Measurements from ENCODE around the gene TBC1D2. TPM values are rescaled to one million over a fixed set of nuclear protein-coding genes. Genes with fewer than 3 reads are reported as not detected.

Gene TBC1D2
- total and polyA plus RNA-seq, 2 of the 4 experiments (the other 2 are of a cell fraction): 36.9 to 62.7 TPM

DNA sequence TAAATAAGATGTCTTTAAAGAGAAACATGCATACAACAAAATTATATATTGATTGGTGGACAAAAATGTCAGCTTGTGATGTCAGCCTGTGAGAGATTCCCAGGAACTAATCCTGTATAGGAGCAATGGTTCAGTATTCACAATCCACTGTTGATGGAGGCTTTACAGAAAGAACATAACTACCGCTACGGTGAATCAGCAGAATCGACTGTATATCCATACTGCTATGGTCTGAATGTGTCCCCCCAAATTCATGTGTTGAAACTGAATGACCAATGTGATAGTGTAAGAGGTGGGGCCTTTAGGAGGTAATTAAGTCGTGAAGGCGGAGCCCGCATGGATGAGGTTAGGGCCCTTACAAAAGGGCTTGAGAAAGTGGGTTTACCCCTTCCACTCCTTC is 40.4 kb upstream of the TBC1D2 start:
- H4K8ac ChIP-seq (ENCODE audit: low read depth in 2 of 2, low read length in 2 of 2): no peak overlapping the region
- H3K4me2 ChIP-seq (ENCODE audit: low read depth, low read length): no peak overlapping the region
- dilution Hi-C loops (cut with HindIII; ENCODE audit: low sequenced_read_pairs, unreplicated experiment): no loop called here
- intact Hi-C loops (cut with micrococcal nuclease): no loop called here
- ATAC-seq (ENCODE audit: low read depth): no peak
- no peaks in the 10 kb centered on the region for H3K27me3 ChIP-seq (ENCODE audit: control insufficient read depth, insufficient read depth, low read length)
- no peaks in the 10 kb centered on the region for H3K79me1 ChIP-seq (ENCODE audit: low read depth in 1 of 2, low read length in 2 of 2)
- no peak overlapping the region for H2BK20ac ChIP-seq (ENCODE audit: low read depth, low read length)
- H3K56ac ChIP-seq (ENCODE audit: extremely low read depth, insufficient read depth, low read length): no peak overlapping the region
- H3K4me1 ChIP-seq (ENCODE audit: control insufficient read depth, insufficient read depth, low read length): no peaks in the 10 kb centered on the region
- no peak overlapping the region for H3K14ac ChIP-seq (replicated peaks; ENCODE audit: low read depth, low read length)
- WGBS, 2 experiments (ENCODE audit: extremely low coverage in 2 of 2, insufficient read length in 1 of 2): 89% methylated on average over 3 of the region's 6 CpGs; no CpG with 5 or more reads in 1 of the 2 experiments
- ChIA-PET POLR2A (ENCODE audit: unreplicated experiment) (no interaction called here), CTCF (no interaction called here)
- no peaks in the 10 kb centered on the region for H3K9me3 ChIP-seq (ENCODE audit: control insufficient read depth, insufficient read depth, low read length)
- no peak overlapping the region for H3K23ac ChIP-seq (ENCODE audit: low read depth, low read length)
- no peaks in the 10 kb centered on the region for H3K9me1 ChIP-seq (ENCODE audit: insufficient read depth, low read length)
- no peak overlapping the region for H2AFZ ChIP-seq (replicated peaks; ENCODE audit: low read length, poor library complexity)
- H3K18ac ChIP-seq (ENCODE audit: low read depth, low read length): no peak overlapping the region
- H3K36me3 ChIP-seq (ENCODE audit: control insufficient read depth, insufficient read depth, low read length): peaks cover 14% of the 10 kb centered on the region
- H2BK120ac ChIP-seq (ENCODE audit: low read depth, low read length): no peak overlapping the region
- no peak overlapping the region for H4K5ac ChIP-seq (ENCODE audit: low read depth, low read length)
- no peak overlapping the region for H4K91ac ChIP-seq (ENCODE audit: insufficient read depth, low read depth, low read length)
- TF ChIP-seq MAZ (IDR thresholded peaks at IDR 0.05; ENCODE audit: borderline replicate concordance, low read depth, low read length) (no peak), CTCF (conservative IDR thresholded peaks at IDR 0.05; ENCODE audit: low read depth, low read length) (no peak), CEBPB (IDR thresholded peaks at IDR 0.05; ENCODE audit: low read depth, low read length) (no peak), RAD21 (IDR thresholded peaks at IDR 0.05; ENCODE audit: low read length) (no peak), RCOR1 (IDR thresholded peaks at IDR 0.05; ENCODE audit: insufficient replicate concordance, low read length) (no peak), BHLHE40 (IDR thresholded peaks at IDR 0.05; ENCODE audit: low read depth, low read length) (no peak), NFE2L2 (IDR thresholded peaks at IDR 0.05; ENCODE audit: low read depth, low read length) (no peak), MAFK (IDR thresholded peaks at IDR 0.05; ENCODE audit: low read depth, low read length) (no peak)
- no peak overlapping the region for H3K9ac ChIP-seq (ENCODE audit: low read depth, low read length)
- H3K4me3 ChIP-seq (ENCODE audit: insufficient read depth, low read depth, low read length): no peak overlapping the region
- no peak overlapping the region for H3K4ac ChIP-seq (ENCODE audit: low read depth, low read length)
- no peaks in the 10 kb centered on the region for H4K20me1 ChIP-seq (ENCODE audit: insufficient read depth, low read length)
- no peak overlapping the region for H2BK5ac ChIP-seq (ENCODE audit: low read depth, low read length, poor library complexity, severe bottlenecking)
- BruUV-seq (replicated peaks): no TSS peak
- no peak overlapping the region for H3K27ac ChIP-seq (ENCODE audit: insufficient read depth, low read length)
- H2BK15ac ChIP-seq (ENCODE audit: low read depth, low read length): no peak overlapping the region
- no peak overlapping the region for H2AK9ac ChIP-seq (replicated peaks; ENCODE audit: low read depth, low read length, poor library complexity)
- in situ Hi-C loops (cut with MboI; ENCODE audit: low sequenced_read_pairs): no loop called here
- DNase-seq: no peak
- no peak overlapping the region for H2AK5ac ChIP-seq (ENCODE audit: low read depth, low read length)

Measured in IMR-90 (cell line).